GM10248 (cell line): ENCODE results near the gene FCMR.

Experiments
- CTCF ChIA-PET: fragments of 300-600 bp; sonication (Branson Sonifier 250); formaldehyde crosslinking; extraction: SDS; loops from one replicate; lab custom pipeline; 2021; ENCODE audit warnings: antibody characterized with exemption; lab: Yijun Ruan, JAX
- POLR2A ChIA-PET: fragments of 350-650 bp; sonication (Branson Sonifier 250); formaldehyde crosslinking; extraction: SDS; loops from one replicate; lab custom pipeline; 2020; ENCODE audit warnings: antibody characterized with exemption; lab: Yijun Ruan, JAX
- DNase-seq: peaks from one replicate; pipeline ENCODE4 v3.0.0; 2012; ENCODE audit errors: extremely low spot score
- CTCF ChIP-seq: IDR thresholded peaks from 2 replicates; pipeline ENCODE4 v1.5.1; 2012; ENCODE audit warnings: mild to moderate bottlenecking, low read depth; ENCODE audit errors: extremely low read depth, missing control alignments, control extremely low read depth

Gene FCMR

GRCh38 chr1:206883160-206883559 lies 38.6 kb downstream of the FCMR start:
- TF ChIP-seq CTCF = no peak
- CTCF ChIA-PET = interaction anchor here (1.0 to 3.4 kb wide), 11 partner anchors 9 to 98 kb away, joined by 3 to 23 read pairs (median 4); partner anchors contain the start of gene IL20
- no peak for DNase-seq
- POLR2A ChIA-PET = no interaction called here

DNA sequence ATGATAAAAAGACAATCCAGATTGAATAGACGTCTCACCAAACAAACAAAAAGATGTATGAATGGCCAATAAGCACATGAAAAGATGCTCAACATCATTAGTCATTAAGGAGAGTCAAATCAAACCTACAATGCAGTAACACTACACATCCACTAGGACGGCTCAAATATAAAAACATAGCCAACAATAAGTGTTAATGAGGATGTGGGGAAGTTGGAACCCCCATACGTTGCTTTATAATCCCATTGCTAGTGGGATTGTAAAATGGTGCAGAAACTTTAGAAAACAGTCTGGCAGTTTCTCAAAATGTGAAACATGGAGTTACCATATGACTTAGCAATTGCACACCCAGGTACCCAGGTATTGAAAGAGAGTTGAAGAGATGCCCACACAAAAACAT lies 39.2 kb downstream of the FCMR start:
- ChIA-PET CTCF (interaction anchor here (1.0 to 3.4 kb wide), 4 partner anchors 18 to 53 kb away, joined by 4 to 23 read pairs (median 12); partner anchors contain the start of gene IL20), POLR2A (no interaction called here)
- DNase-seq = no peak
- no peak for TF ChIP-seq CTCF

DNA sequence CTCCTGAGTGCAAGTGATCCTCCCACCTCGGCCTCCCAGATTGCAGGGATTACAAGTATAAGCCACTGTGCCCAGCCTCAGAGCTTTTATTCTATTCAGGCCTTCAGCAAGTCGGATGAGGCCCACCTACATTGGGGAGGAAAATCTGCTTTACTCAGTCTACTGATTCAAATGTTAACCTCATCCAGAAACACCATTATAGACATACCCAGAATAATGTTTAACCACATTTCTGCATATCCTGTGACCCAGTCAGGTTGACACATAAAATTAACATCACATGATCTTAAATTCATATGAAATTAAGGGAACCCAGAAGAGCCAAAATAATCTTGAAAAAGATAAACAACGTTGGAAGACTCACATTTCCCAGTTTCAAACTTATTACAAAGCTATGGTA lies 41.4 kb downstream of the FCMR start:
- no peak for DNase-seq
- TF ChIP-seq CTCF = no peak
- POLR2A ChIA-PET = no interaction called here
- CTCF ChIA-PET = interaction anchor here (1.1 to 2.4 kb wide), 3 partner anchors 13 to 76 kb away, joined by 3 to 8 read pairs (median 3); no protein-coding TSS in a partner anchor

- TF ChIP-seq CTCF = no peak
- POLR2A ChIA-PET = no interaction called here
- no peak for DNase-seq
- CTCF ChIA-PET = interaction anchor here (1.3 to 2.4 kb wide), 6 partner anchors 9 to 154 kb away, joined by 4 to 12 read pairs (median 5); partner anchors contain the start of gene IL20
Measured at GRCh38 chr1:206878456-206878855, 43.3 kb downstream of the FCMR start.

- DNase-seq = no peak
- no peak for TF ChIP-seq CTCF
- CTCF ChIA-PET = interaction anchor here (1.0 kb wide), 1 partner anchor 36 kb away, joined by 3 read pairs; no protein-coding TSS in a partner anchor
- POLR2A ChIA-PET = no interaction called here
Measured at GRCh38 chr1:206875752-206876377, 45.9 kb downstream of the FCMR start.

DNA sequence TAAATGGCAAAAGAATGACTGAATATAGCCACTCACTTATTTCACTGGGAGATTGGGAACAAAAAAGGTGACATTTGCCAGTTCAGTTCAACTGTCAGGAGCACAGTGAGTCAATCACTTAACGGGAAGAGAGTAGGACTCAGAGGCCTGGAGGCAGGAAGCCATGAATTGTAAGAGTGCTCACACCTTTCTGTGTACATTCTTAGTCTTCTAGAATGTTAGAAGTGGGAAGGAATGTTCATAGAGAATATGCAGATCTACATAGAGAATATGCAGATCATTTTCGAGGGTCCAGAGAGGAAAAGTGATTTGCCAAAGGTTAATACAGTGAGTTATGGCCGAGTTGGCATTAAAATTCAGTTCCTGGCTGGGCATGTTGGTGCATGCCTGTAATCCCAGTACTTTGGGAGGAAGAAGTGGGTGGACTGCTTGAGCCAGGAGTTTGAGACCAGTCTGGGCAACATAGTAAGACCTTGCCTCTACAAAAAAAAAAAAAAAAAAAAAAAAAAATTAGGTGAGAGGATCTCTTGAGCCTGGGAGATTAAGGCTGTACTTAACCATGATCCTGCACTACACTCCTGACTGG lies 48.0 kb downstream of the FCMR start:
- DNase-seq = no peak
- CTCF ChIA-PET = interaction anchor here (0.9 to 2.8 kb wide), 5 partner anchors 9 to 378 kb away, joined by 3 to 7 read pairs (median 4); no protein-coding TSS in a partner anchor
- no peak for TF ChIP-seq CTCF
- POLR2A ChIA-PET = no interaction called here
